ACC112 (cell line): ENCODE results near the gene SERPINC1.
A peak's percentile ranks its signal among the peaks of the same experiment; 100 is the strongest.

Experiments used
- H2AFZ ChIP-seq: fragments of 200-600 bp; sonication (generic); one replicate; pipeline ENCODE4 v1.6.0; 2017; ENCODE audit warnings: antibody characterized with exemption, low read length; ENCODE audit not compliant: unreplicated experiment
- H3K27ac ChIP-seq: fragments of 200-600 bp; sonication (generic); 2 replicates; pipeline ENCODE4 v1.5.1; 2014; ENCODE audit warnings: low read depth, mild to moderate bottlenecking, antibody characterized with exemption, low read length, moderate library complexity
- H3K27me3 ChIP-seq: fragments of 200-600 bp; sonication (generic); 2 replicates; pipeline ENCODE4 v1.6.1; 2014; ENCODE audit warnings: mild to moderate bottlenecking, antibody characterized with exemption, low read length, moderate library complexity, mixed read lengths; ENCODE audit not compliant: insufficient read depth
- H3K36me3 ChIP-seq: fragments of 200-600 bp; sonication (generic); 2 replicates; pipeline ENCODE4 v1.6.1; 2016; ENCODE audit warnings: mild to moderate bottlenecking, antibody characterized with exemption, low read length, moderate library complexity, mixed read lengths; ENCODE audit not compliant: insufficient read depth
- H3K4me1 ChIP-seq: fragments of 200-600 bp; sonication (generic); one replicate; pipeline ENCODE4 v1.6.1; 2016; ENCODE audit warnings: low read length, mixed read lengths; ENCODE audit not compliant: insufficient read depth, unreplicated experiment, control insufficient read depth
- H3K4me3 ChIP-seq: fragments of 200-600 bp; sonication (generic); 2 replicates; pipeline ENCODE4 v1.5.1; 2014; ENCODE audit warnings: mild to moderate bottlenecking, low read depth, low read length
- H3K79me2 ChIP-seq: fragments of 200-600 bp; sonication (generic); one replicate; pipeline ENCODE4 v1.6.0; 2016; ENCODE audit warnings: low read length; ENCODE audit not compliant: control insufficient read depth, unreplicated experiment, insufficient read depth

SERPINC1 gene

DNA sequence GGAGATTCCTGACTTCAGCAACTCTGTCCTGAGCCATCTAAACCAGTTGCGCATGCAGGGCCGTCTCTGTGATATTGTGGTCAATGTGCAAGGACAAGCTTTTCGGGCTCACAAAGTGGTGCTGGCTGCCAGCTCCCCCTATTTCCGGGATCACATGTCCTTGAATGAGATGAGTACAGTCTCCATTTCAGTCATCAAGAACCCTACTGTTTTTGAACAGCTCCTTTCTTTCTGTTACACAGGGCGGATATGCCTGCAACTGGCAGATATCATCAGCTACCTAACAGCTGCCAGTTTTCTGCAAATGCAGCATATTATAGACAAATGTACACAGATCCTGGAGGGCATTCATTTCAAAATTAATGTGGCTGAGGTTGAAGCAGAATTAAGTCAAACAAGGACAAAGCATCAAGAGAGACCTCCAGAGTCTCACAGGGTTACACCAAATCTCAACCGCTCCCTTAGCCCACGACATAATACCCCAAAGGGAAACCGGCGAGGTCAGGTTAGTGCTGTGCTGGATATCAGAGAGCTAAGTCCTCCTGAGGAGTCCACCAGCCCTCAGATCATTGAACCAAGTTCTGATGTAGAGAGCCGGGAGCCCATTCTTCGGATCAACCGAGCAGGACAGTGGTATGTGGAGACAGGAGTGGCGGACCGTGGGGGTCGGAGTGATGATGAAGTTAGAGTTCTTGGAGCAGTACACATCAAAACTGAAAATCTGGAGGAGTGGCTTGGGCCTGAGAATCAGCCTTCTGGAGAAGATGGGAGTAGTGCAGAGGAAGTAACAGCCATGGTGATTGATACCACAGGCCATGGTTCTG is 46.7 kb downstream of the SERPINC1 start:
- peaks cover 4% of the 10 kb centered on the region for H3K4me1 ChIP-seq

DNA sequence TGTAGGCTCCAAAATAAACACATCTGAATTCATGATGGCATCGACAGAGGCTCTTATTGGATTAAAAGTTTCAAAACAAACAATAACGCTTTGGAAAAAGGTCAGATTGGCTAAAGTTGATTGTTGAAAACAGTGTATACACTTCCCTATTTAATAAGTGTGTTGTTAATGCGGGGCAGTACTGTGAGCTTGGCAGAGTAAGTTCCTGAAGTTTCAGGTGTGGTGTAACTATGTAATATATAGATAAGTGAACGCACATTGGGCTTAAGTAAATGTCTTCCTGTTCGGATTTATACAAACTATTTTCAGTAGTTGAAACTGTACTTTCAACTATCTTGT is 48.1 kb downstream of the SERPINC1 start:
- Histone ChIP-seq H2AFZ (peak overlapping the region; percentile 49), H3K4me1 (peaks cover 17% of the 10 kb centered on the region), H3K36me3 (peaks cover 35% of the 10 kb centered on the region), H3K4me3 (peak overlapping the region; percentile 89), H3K27me3 (no peaks in the 10 kb centered on the region), H3K79me2 (peaks cover 37% of the 10 kb centered on the region), H3K27ac (peak overlapping the region; percentile 66)

More for the DNA sequence above, 46.7 kb downstream of the SERPINC1 start:
- H3K27me3 ChIP-seq = no peaks in the 10 kb centered on the region
- no peak overlapping the region for H3K4me3 ChIP-seq
- H2AFZ ChIP-seq = no peak overlapping the region
- H3K27ac ChIP-seq = no peak overlapping the region
- peaks cover 20% of the 10 kb centered on the region for H3K36me3 ChIP-seq
- H3K79me2 ChIP-seq = peaks cover 24% of the 10 kb centered on the region

DNA sequence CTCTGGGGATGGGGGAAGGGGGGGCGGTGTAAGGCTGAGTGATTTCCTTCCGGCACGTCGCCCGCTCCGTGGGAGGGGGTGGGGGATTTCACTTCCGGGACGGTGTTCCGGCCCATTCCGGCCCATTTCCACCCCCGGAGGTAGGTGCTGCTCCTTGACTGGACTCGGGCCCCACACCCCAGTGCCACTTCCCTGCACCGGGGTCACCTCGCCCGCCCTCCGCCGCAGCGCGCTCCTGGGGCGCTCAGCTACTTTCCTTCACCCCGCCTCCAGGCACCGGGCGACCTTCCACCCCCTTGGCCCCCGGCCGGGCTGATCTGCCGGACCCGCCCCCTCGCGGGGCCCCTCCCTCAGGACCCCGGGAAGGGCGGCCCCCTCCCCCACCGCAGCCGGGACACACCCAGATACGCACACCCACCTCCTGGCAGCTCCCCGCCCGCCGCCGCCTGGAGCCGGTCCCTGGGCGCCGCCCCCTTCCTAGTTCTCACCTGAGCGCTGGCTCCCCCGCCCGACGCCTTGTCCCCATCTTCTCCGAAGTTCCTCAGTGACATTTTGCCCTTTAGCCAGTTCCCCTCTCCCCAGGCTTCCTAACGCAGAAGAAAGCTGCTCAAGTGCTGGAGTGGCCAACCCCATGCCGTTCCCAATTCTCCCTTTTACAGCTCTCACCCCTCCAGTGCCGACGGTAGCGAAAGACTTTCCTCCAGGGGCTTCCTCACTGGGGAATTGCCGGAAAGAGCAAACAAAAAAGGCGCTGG is 48.7 kb downstream of the SERPINC1 start, which contains the start of gene ZBTB37:
Gene ZBTB37 (plus strand): TSS at position 115 of the 755 bp plus-strand sequence. CDS start 1,846 bp downstream, outside the sequence.
- H3K79me2 ChIP-seq = peaks cover 37% of the 10 kb centered on the region
- peak within 1 kb of the TSS; percentile 49 for H2AFZ ChIP-seq
- H3K27ac ChIP-seq = peak within 1 kb of the TSS; percentile 66
- H3K36me3 ChIP-seq = peaks cover 40% of the 10 kb centered on the region
- peak within 1 kb of the TSS; percentile 89 for H3K4me3 ChIP-seq
- H3K4me1 ChIP-seq = peaks cover 18% of the 10 kb centered on the region
- no peaks in the 10 kb centered on the region for H3K27me3 ChIP-seq

DNA sequence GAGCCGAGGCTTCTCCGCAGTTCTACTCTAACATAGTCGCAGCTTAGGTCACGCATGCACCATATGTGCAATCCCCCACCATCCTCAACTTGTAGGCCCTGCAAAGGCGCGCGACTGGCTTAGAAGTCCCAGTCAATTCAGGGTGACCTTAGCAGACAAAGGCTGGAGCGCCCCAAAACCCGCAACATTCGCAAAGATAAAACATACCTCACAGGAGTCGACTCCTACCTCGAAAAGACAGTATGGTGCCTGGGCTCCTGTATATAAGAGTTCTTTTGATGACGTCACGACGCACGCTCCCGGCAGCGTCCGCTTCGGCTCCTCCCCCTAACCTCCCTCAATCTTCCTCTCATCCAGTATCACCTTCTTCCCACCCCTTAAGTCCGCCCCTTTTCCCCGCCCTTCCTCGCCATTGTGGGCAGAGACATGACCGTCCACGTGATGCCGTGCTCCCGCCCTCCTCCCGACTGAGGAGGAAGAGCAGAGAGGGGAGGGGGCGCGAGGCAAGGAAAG is 49.3 kb downstream of the SERPINC1 start, which contains the start of gene GAS5:
Gene GAS5 (minus strand): TSS at position 237 of the 513 bp plus-strand sequence.
- Histone ChIP-seq H2AFZ (peak within 1 kb of the TSS; percentile 49), H3K27ac (peak within 1 kb of the TSS; percentile 66), H3K4me3 (peak within 1 kb of the TSS; percentile 89), H3K36me3 (peaks cover 46% of the 10 kb centered on the region), H3K79me2 (peaks cover 37% of the 10 kb centered on the region), H3K4me1 (peaks cover 18% of the 10 kb centered on the region), H3K27me3 (no peaks in the 10 kb centered on the region)

DNA sequence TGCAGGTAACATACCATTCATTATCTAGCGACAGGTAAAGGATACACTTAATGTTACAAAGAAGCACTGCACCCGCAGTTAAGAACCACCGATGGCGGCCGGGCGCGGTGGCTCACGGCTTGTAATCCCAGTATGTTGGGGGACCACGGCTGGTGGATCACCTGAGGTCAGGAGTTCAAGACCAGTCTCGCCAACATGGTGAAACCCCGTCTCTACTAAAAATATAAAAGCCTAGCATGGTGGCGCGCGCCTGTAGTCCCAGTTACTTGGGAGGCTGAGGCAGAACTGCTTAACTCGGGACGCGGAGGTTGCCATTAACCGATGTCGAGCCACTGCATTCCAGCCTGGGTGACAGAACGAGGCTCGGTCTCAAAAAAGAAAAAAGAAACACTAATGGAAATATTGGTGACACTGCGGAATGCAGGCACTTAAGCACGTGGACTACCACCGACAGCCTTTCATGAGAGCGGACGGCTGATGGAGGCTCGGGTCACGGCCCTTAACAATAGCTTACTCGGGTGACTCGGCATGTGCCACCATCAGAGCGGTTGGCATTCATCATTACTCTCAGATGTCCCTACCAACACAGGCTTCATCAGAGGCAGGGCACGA is 49.9 kb downstream of the SERPINC1 start:
- H3K4me1 ChIP-seq = peaks cover 18% of the 10 kb centered on the region
- peaks cover 47% of the 10 kb centered on the region for H3K36me3 ChIP-seq
- H2AFZ ChIP-seq = no peak overlapping the region
- H3K4me3 ChIP-seq = peak overlapping the region; percentile 89
- peak overlapping the region; percentile 66 for H3K27ac ChIP-seq
- H3K79me2 ChIP-seq = peaks cover 37% of the 10 kb centered on the region
- H3K27me3 ChIP-seq = no peaks in the 10 kb centered on the region

DNA sequence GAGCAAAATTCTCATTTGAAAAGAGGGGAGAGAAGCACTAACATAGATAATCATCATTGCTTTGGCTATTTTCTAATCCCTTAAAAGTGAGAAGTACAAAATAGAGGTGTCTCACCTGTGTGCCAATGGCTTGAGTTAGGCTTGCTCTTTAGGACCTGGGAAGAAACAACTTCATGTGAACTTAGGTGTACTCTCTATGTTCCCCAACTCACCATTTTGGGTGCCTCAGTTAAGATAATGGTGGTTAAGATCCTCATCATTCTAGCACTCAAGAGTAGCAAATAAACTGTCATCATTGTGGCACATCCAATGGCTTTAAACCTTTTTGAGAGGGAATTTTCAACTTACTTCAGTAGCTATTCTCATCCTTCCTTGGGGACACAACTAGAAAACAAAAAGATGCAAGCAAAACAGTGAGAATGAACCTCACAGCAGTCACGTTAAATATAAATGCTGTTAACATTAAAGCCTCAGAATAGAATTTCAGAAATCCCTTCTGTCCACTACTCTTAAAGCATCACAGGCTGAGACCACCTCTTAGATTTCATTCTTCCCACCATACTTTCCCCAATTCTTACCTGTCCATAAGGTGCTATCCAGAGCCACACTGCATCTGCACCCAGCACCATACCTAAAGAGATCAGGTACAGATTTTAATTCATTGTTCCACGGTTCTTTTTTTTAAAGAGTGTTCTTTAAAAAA is 50.6 kb downstream of the SERPINC1 start:
- Histone ChIP-seq H3K79me2 (peaks cover 37% of the 10 kb centered on the region), H3K4me1 (peaks cover 18% of the 10 kb centered on the region), H3K4me3 (peak overlapping the region; percentile 89), H3K27ac (peak overlapping the region; percentile 66), H2AFZ (no peak overlapping the region), H3K27me3 (no peaks in the 10 kb centered on the region), H3K36me3 (peaks cover 47% of the 10 kb centered on the region)

DNA sequence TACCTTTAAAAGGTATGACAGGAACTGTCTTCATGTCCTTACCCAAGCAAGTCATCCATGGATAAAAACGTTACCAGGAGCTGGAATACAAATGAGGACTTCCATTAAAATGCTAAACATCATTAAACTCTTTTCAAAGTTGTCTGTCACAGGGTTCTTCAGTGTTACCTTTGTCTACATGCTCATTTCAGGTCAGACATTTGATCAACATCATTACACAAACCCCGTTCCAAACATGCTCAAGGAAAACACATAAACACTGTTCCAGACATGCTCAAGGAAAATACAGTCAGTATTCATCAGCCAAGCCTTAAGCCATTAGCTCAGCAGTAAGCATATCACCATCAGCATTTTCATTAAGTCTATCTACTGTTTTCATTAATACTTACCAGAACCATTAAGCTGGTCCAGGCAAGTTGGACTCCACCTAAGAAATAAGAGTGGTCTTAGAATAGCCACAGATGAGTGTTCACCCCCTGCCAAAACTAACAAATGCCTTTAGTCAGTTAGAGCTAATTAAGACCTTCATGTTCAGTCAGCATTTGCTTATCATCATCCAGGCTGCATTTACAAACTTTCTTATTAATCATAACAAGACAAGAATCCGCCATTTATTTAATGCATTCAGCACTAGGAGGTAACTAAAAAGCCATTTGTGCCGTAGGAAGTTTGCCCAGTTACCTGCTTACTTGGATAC is 51.5 kb downstream of the SERPINC1 start:
- peaks cover 37% of the 10 kb centered on the region for H3K79me2 ChIP-seq
- peaks cover 47% of the 10 kb centered on the region for H3K36me3 ChIP-seq
- peaks cover 18% of the 10 kb centered on the region for H3K4me1 ChIP-seq
- peak overlapping the region; percentile 66 for H3K27ac ChIP-seq
- H3K4me3 ChIP-seq = peak overlapping the region; percentile 89
- no peak overlapping the region for H2AFZ ChIP-seq
- no peaks in the 10 kb centered on the region for H3K27me3 ChIP-seq

DNA sequence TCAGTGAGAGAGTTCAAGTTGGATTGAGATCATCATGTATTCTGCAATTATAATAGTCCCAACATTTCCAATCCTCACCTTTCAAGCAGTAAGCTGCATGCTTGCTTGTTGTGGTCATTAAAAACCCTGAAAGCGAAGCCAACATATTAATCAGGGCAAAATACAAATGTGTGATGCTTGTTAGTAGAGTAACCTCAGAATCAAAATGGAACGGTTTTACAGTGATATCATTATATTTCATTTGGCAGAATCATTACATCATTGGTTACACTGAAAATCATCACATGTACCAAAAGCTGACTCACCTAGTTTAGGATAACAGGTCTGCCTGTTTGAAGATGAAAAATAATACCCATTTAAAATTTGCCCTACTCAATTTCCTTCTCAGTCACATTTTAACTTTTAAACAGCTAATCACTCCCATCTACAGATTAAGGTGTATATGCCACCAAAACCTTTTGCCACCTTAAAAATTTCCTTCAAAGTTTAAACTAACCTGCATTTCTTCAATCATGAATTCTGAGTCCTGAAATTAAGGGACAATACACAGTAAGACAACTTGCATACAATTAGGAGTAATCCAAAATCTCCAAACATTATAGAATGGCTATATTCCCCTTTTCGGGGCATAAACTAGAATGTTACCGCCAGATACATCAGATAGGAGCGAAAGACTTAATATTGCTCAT is 52.8 kb downstream of the SERPINC1 start:
- Histone ChIP-seq H3K4me3 (peak overlapping the region; percentile 89), H3K36me3 (peaks cover 49% of the 10 kb centered on the region), H3K27me3 (no peaks in the 10 kb centered on the region), H3K27ac (peak overlapping the region; percentile 66), H3K4me1 (peaks cover 18% of the 10 kb centered on the region), H2AFZ (no peak overlapping the region), H3K79me2 (peaks cover 37% of the 10 kb centered on the region)
